A549 (cell line): ENCODE data around the gene APOBEC4.

Source experiments
- CHD4 ChIP-seq: fragments of 200-600 bp; sonication (generic); IDR thresholded peaks from 2 replicates; pipeline ENCODE4 v1.6.1; 2016; ENCODE audit warnings: antibody characterized with exemption, mild to moderate bottlenecking, borderline replicate concordance
- CTCF ChIP-seq: fragments of >200 bp; sonication (Bioruptor Twin); formaldehyde crosslinking; IDR thresholded peaks from 3 replicates; pipeline ENCODE4 v1.5.1; 2016
- EP300 ChIP-seq, 2 experiments: fragments of >200 bp; sonication (Bioruptor Twin); formaldehyde crosslinking; IDR thresholded peaks; 2 replicates in 1 of 2; 3 replicates in 1 of 2; pipeline ENCODE4 v1.6.1; 2016 to 2017
- JUN ChIP-seq, 2 experiments: fragments of >200 bp; sonication (Bioruptor Twin); formaldehyde crosslinking; IDR thresholded peaks; 2 replicates in 1 of 2; 3 replicates in 1 of 2; pipeline ENCODE4 v1.6.1; 2016 to 2017
- KDM1A ChIP-seq: fragments of 200-600 bp; sonication (generic); IDR thresholded peaks from 2 replicates; pipeline ENCODE4 v1.6.1; 2016; ENCODE audit warnings: low read depth, mild to moderate bottlenecking
- POLR2A ChIP-seq: IDR thresholded peaks from 2 replicates; pipeline ENCODE4 v1.6.1; 2012; ENCODE audit warnings: mild to moderate bottlenecking, low read length
- RAD21 ChIP-seq, 2 experiments: fragments of >200 bp in 1 of 2; sonication (Bioruptor Twin) in 1 of 2; formaldehyde crosslinking in 1 of 2; IDR thresholded peaks in 1 of 2; conservative IDR thresholded peaks in 1 of 2; 2 replicates in 1 of 2; 3 replicates in 1 of 2; pipeline ENCODE4 v1.6.1; 2012 to 2018; ENCODE audit warnings: inconsistent platforms in 1 of 2
- REST ChIP-seq: fragments of 200-600 bp; sonication (generic); IDR thresholded peaks from 2 replicates; pipeline ENCODE4 v1.6.1; 2016; ENCODE audit warnings: antibody characterized with exemption, mild to moderate bottlenecking, moderate library complexity
- USF2 ChIP-seq: fragments of 450-650 bp; IDR thresholded peaks from 2 replicates; pipeline ENCODE4 v1.6.1; 2014; ENCODE audit warnings: antibody characterized with exemption
- ZFP36 ChIP-seq: fragments of 450-650 bp; IDR thresholded peaks from 2 replicates; pipeline ENCODE4 v1.6.1; 2014; ENCODE audit warnings: borderline replicate concordance; ENCODE audit not compliant: partially characterized antibody
- ZSCAN20 ChIP-seq: fragments of 250-450 bp; sonication (Bioruptor Pico); IDR thresholded peaks from 2 replicates; pipeline ENCODE4 v1.8.0; 2022; ENCODE audit warnings: mild to moderate bottlenecking, moderate library complexity
- TF ChIP-seq, protein P1 (sequence below): IDR thresholded peaks from 2 replicates; pipeline ENCODE4 v1.6.1; 2012

- TF ChIP-seq ZSCAN20, result no peak
- no peak for TF ChIP-seq ZFP36
- no peak for TF ChIP-seq POLR2A
- TF ChIP-seq CTCF, result no peak
- TF ChIP-seq JUN (IDR thresholded peaks at IDR 0.05), result no peak
- TF ChIP-seq RAD21 (conservative IDR thresholded peaks at IDR 0.05 in 1 of 2, IDR thresholded peaks at IDR 0.05 in 1 of 2), result no peak
- no peak for TF ChIP-seq EP300 (IDR thresholded peaks at IDR 0.05)
- TF ChIP-seq, protein P1, sequence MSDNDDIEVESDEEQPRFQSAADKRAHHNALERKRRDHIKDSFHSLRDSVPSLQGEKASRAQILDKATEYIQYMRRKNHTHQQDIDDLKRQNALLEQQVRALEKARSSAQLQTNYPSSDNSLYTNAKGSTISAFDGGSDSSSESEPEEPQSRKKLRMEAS, result no peak
- no peak for TF ChIP-seq KDM1A
- TF ChIP-seq CHD4, result no peak
- TF ChIP-seq USF2, result no peak
- TF ChIP-seq REST, result no peak
Observed at GRCh38 chr1:183702813-183703198, 49.7 kb upstream of the APOBEC4 start.
